ENCODE results near the gene ANK3.
A peak's percentile ranks its signal among the peaks of the same experiment; 100 is the strongest.

Gene ANK3

GRCh38 chr10:60414877-60415585 lies 25.4 kb upstream of the ANK3 start:
- TF ChIP-seq, protein P1, sequence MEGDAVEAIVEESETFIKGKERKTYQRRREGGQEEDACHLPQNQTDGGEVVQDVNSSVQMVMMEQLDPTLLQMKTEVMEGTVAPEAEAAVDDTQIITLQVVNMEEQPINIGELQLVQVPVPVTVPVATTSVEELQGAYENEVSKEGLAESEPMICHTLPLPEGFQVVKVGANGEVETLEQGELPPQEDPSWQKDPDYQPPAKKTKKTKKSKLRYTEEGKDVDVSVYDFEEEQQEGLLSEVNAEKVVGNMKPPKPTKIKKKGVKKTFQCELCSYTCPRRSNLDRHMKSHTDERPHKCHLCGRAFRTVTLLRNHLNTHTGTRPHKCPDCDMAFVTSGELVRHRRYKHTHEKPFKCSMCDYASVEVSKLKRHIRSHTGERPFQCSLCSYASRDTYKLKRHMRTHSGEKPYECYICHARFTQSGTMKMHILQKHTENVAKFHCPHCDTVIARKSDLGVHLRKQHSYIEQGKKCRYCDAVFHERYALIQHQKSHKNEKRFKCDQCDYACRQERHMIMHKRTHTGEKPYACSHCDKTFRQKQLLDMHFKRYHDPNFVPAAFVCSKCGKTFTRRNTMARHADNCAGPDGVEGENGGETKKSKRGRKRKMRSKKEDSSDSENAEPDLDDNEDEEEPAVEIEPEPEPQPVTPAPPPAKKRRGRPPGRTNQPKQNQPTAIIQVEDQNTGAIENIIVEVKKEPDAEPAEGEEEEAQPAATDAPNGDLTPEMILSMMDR (IDR thresholded peaks at IDR 0.05; ENCODE audit: low read depth, low read length) = no peak
- no peak overlapping the region for H3K4me3 ChIP-seq (replicated peaks in 1 of 2; ENCODE audit: low read depth in 2 of 2, low read length in 2 of 2)
- peak; percentile 64 to 88 for DNase-seq (ENCODE audit: low read depth in 2 of 2)

- peak in 1 of 2 donors; percentile 36 for DNase-seq (ENCODE audit: low read depth in 2 of 2)
- H3K4me3 ChIP-seq (replicated peaks in 1 of 2; ENCODE audit: low read depth in 2 of 2, low read length in 2 of 2) = no peak overlapping the region
- TF ChIP-seq, protein P1 (IDR thresholded peaks at IDR 0.05; ENCODE audit: low read depth, low read length) = no peak
These were observed 24.4 kb upstream of the ANK3 start for GRCh38 chr10:60414111-60414510.

DNA sequence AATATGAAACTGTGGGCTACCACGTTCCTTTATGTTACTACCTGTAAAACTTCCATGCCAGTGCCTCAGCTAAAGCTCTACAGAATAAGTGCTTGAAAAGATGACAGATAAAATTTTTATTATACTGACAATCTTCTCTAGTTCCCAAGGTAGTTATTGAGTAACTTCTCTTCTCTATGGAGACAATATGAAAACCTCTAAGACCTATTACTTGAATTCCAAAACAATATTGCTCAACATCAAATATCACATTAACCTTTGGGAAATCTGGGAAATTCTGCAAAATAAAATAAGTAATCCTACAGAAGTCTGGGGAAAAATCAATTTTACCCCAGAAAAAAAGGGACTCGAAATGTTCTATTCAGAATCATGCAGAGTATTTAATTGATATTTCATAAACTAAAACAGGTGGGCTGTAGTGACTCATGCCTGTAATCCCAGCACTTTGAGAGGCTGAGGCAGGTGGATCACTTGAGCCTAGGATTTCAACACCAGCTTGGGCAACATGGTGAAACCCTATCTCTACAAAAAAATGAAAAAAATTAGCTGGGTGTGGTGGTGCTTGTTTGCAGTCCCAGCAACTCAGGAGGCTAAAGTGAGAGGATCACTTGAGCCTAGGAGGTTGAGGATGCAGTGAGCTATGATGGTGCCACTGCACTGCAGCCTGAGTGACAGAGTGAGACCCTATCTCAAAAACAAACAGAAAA lies 23.8 kb upstream of the ANK3 start:
- H3K4me3 ChIP-seq (replicated peaks in 1 of 2; ENCODE audit: low read depth in 2 of 2, low read length in 2 of 2) = no peak overlapping the region
- DNase-seq (ENCODE audit: low read depth in 2 of 2) = no peak
- TF ChIP-seq, protein P1 (IDR thresholded peaks at IDR 0.05; ENCODE audit: low read depth, low read length) = no peak

GRCh38 chr10:60410970-60411369 lies 21.3 kb upstream of the ANK3 start:
- TF ChIP-seq, protein P1 (IDR thresholded peaks at IDR 0.05; ENCODE audit: low read depth, low read length) = no peak
- peak in 1 of 2 donors; percentile 34 for DNase-seq (ENCODE audit: low read depth in 2 of 2)
- no peak overlapping the region for H3K4me3 ChIP-seq (replicated peaks in 1 of 2; ENCODE audit: low read depth in 2 of 2, low read length in 2 of 2)

DNA sequence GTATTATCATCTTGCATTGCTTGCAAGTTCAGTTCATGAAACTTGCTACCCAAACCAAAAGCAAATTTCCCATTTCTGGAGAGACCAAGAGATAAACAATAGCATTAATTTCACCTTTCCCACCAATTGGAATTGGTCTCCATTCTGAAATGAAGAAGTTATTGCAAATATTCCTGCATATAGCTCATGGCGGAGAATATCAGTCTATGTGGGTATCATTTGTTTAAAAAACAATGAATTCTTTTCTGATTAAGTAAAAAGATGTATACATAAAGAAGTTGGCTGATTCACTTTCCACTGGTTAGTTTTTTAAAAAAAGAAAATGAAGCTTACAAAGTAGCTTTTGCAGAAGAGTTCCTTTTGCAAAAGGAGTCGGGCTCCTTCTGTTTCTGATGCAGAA lies 19.5 kb upstream of the ANK3 start:
- no peak overlapping the region for H3K4me3 ChIP-seq (replicated peaks in 1 of 2; ENCODE audit: low read depth in 2 of 2, low read length in 2 of 2)
- TF ChIP-seq, protein P1 (IDR thresholded peaks at IDR 0.05; ENCODE audit: low read depth, low read length) = no peak
- no peak for DNase-seq (ENCODE audit: low read depth in 2 of 2)

- DNase-seq (ENCODE audit: low read depth in 2 of 2) = no peak
- TF ChIP-seq, protein P1 (IDR thresholded peaks at IDR 0.05; ENCODE audit: low read depth, low read length) = no peak
- H3K4me3 ChIP-seq (replicated peaks in 1 of 2; ENCODE audit: low read depth in 2 of 2, low read length in 2 of 2) = no peak overlapping the region
These were observed 16.5 kb upstream of the ANK3 start for GRCh38 chr10:60406182-60406581.
